ENCODE measurements around the gene VPS13C. TPM values are rescaled to one million over a fixed set of nuclear protein-coding genes. Genes with fewer than 3 reads are reported as not detected.

VPS13C gene
- total RNA-seq (2012; rRNA removed) = 46.3 and 62.6 TPM in 2 replicates

- peaks cover 4% of the 10 kb centered on the region for H3K27me3 ChIP-seq (ENCODE audit: control insufficient read depth, insufficient read depth, low read length)
- no peaks in the 10 kb centered on the region for H3K9me3 ChIP-seq (replicated peaks; ENCODE audit: low read length)
- peaks cover 29% of the 10 kb centered on the region for H3K4me1 ChIP-seq (ENCODE audit: control insufficient read depth, insufficient read depth, low read length)
These were observed at the start of gene VPS13C for GRCh38 chr15:62060113-62060895. Gene VPS13C, minus strand, starts transcription at chr15:62060447. Its CDS starts 73 bp downstream, at chr15:62060374.

DNA sequence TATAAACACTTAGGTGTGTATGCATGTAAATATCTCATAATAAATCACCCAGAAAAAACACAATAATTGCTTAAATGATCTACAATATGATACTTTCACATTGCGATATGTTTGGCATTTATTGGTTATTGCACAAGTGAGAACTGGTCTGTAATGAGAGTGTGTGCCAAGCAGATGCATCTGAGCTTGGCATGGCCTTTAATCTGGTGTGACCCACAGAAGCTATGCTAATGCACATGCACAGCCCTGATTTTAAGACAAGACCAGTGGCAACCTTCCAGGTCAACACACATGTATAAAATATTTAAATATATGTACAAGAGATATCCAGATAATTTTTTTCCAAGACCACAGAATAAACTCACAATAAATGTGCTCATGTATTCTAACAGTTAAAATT lies 49.2 kb upstream of the VPS13C start:
- no peak overlapping the region for H3K4me3 ChIP-seq (ENCODE audit: low read length)
- H3K9ac ChIP-seq (ENCODE audit: low read depth, low read length) = no peak overlapping the region
- no peaks in the 10 kb centered on the region for H3K9me3 ChIP-seq (replicated peaks; ENCODE audit: low read length)
- no peaks in the 10 kb centered on the region for H3K27me3 ChIP-seq (ENCODE audit: control insufficient read depth, insufficient read depth, low read length)
- no peaks in the 10 kb centered on the region for H3K36me3 ChIP-seq (ENCODE audit: insufficient read depth, low read length)
- no peak overlapping the region for H3K4me2 ChIP-seq (ENCODE audit: low read length)
- H3K4me1 ChIP-seq (ENCODE audit: control insufficient read depth, insufficient read depth, low read length) = peaks cover 46% of the 10 kb centered on the region

More at GRCh38 chr15:62060113-62060895, at the start of gene VPS13C:
- Histone ChIP-seq H3K4me3 (ENCODE audit: low read length) (peak within 1 kb of the TSS; percentile 90), H3K36me3 (ENCODE audit: insufficient read depth, low read length) (peaks cover 3% of the 10 kb centered on the region), H3K9ac (ENCODE audit: low read depth, low read length) (peak within 1 kb of the TSS; percentile 88), H3K4me2 (ENCODE audit: low read length) (peak within 1 kb of the TSS; percentile 98)

DNA sequence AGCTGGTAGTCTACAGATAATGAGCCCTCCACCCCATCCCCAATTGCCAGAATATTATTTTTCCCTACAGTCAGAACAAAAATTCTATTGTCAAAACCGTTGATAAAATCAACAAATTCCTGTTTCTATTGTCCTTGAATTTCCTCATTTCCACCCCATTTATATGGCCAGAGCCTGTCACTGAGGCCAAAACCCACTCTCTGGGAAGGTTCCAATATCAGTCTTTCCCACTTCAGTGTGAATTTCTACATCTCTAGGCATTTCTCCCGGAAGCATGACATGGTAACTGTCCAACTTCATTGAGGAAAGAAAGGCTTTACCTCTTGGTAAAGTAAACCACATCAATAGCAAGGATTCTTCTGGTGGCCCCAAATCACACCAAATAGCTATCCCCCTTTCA lies 48.2 kb upstream of the VPS13C start:
- H3K9ac ChIP-seq (ENCODE audit: low read depth, low read length) = no peak overlapping the region
- no peaks in the 10 kb centered on the region for H3K27me3 ChIP-seq (ENCODE audit: control insufficient read depth, insufficient read depth, low read length)
- H3K4me3 ChIP-seq (ENCODE audit: low read length) = no peak overlapping the region
- no peaks in the 10 kb centered on the region for H3K36me3 ChIP-seq (ENCODE audit: insufficient read depth, low read length)
- no peak overlapping the region for H3K4me2 ChIP-seq (ENCODE audit: low read length)
- peaks cover 42% of the 10 kb centered on the region for H3K4me1 ChIP-seq (ENCODE audit: control insufficient read depth, insufficient read depth, low read length)
- H3K9me3 ChIP-seq (replicated peaks; ENCODE audit: low read length) = no peaks in the 10 kb centered on the region

DNA sequence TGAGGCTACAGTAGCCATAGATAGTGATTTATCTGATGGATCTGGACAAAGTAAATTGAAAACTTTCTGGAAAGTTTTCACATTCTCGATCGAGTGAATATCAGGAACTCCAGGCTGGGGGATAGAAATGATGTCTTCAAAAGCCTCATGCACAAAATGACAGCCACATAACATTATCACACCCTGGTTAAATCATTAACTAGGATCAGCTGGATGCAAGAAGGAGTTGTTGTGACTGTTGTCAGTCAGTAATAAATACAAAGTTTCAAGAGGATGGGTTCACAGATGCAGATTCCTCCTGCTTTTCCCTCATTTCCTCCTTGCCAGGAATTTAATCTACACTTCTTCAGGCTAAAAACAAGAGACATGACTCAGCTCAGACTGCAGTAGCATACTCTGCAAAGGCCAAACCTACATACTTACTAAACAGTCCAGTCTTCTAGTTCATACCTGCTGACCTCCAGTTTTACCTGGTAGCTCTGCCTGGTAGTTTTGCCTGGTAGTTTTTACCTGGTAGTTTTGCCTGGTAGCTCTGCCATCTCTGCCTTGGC lies 47.4 kb upstream of the VPS13C start:
- Histone ChIP-seq H3K9me3 (replicated peaks; ENCODE audit: low read length) (no peaks in the 10 kb centered on the region), H3K9ac (ENCODE audit: low read depth, low read length) (no peak overlapping the region), H3K4me1 (ENCODE audit: control insufficient read depth, insufficient read depth, low read length) (peaks cover 36% of the 10 kb centered on the region), H3K27me3 (ENCODE audit: control insufficient read depth, insufficient read depth, low read length) (no peaks in the 10 kb centered on the region), H3K4me3 (ENCODE audit: low read length) (no peak overlapping the region), H3K4me2 (ENCODE audit: low read length) (no peak overlapping the region), H3K36me3 (ENCODE audit: insufficient read depth, low read length) (no peaks in the 10 kb centered on the region)

DNA sequence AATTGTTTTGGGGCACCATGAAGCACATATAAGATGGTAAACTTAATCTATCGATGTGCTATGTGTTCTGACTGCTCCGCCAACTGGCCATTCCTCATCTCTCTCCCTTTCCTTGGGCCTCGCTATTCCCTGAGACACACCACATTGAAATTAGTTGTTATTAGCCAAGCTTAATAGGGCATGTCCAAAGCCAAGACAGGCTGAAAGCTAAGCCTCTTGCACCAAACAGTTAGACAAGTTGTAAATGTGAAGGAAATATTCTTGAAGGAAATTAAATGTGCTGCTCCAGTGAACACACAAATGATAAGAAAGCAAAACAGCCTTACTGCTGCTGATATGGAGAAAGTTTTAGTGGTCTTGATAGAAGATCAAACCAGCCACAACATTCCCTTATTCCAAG lies 45.8 kb upstream of the VPS13C start:
- no peak overlapping the region for H3K4me2 ChIP-seq (ENCODE audit: low read length)

GRCh38 chr15:62105266-62105665 lies 45.0 kb upstream of the VPS13C start:
- Histone ChIP-seq H3K27me3 (ENCODE audit: control insufficient read depth, insufficient read depth, low read length) (no peaks in the 10 kb centered on the region), H3K9ac (ENCODE audit: low read depth, low read length) (no peak overlapping the region), H3K4me3 (ENCODE audit: low read length) (no peak overlapping the region), H3K4me2 (ENCODE audit: low read length) (no peak overlapping the region), H3K36me3 (ENCODE audit: insufficient read depth, low read length) (no peaks in the 10 kb centered on the region), H3K9me3 (replicated peaks; ENCODE audit: low read length) (no peaks in the 10 kb centered on the region), H3K4me1 (ENCODE audit: control insufficient read depth, insufficient read depth, low read length) (peaks cover 16% of the 10 kb centered on the region)

More for the DNA sequence above, 45.8 kb upstream of the VPS13C start:
- Histone ChIP-seq H3K9ac (ENCODE audit: low read depth, low read length) (no peak overlapping the region), H3K4me1 (ENCODE audit: control insufficient read depth, insufficient read depth, low read length) (peaks cover 23% of the 10 kb centered on the region), H3K4me3 (ENCODE audit: low read length) (no peak overlapping the region), H3K9me3 (replicated peaks; ENCODE audit: low read length) (no peaks in the 10 kb centered on the region), H3K27me3 (ENCODE audit: control insufficient read depth, insufficient read depth, low read length) (no peaks in the 10 kb centered on the region), H3K36me3 (ENCODE audit: insufficient read depth, low read length) (no peaks in the 10 kb centered on the region)

DNA sequence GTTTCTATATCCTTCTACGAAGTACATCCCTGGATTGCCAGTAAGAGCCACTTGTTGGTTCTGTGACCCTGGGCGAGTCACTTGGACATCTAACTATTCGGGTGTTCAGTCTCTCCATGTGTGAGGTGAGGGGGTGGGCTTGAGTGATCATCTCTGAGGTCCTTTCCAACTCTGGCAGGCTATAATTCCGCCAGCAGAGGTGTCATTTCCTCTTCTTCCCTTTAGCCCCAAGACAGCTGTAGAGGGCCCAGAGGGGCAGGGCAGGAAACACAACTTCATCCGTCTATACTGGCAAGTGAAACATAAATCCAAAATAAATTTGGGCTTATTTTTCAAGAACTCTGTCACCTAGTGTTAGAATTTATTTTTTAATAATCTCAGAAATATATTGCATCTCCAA lies 44.6 kb upstream of the VPS13C start:
- H3K9ac ChIP-seq (ENCODE audit: low read depth, low read length) = no peak overlapping the region
- H3K4me3 ChIP-seq (ENCODE audit: low read length) = no peak overlapping the region
- no peaks in the 10 kb centered on the region for H3K9me3 ChIP-seq (replicated peaks; ENCODE audit: low read length)
- no peaks in the 10 kb centered on the region for H3K27me3 ChIP-seq (ENCODE audit: control insufficient read depth, insufficient read depth, low read length)
- peaks cover 12% of the 10 kb centered on the region for H3K4me1 ChIP-seq (ENCODE audit: control insufficient read depth, insufficient read depth, low read length)
- H3K4me2 ChIP-seq (ENCODE audit: low read length) = no peak overlapping the region
- H3K36me3 ChIP-seq (ENCODE audit: insufficient read depth, low read length) = no peaks in the 10 kb centered on the region

DNA sequence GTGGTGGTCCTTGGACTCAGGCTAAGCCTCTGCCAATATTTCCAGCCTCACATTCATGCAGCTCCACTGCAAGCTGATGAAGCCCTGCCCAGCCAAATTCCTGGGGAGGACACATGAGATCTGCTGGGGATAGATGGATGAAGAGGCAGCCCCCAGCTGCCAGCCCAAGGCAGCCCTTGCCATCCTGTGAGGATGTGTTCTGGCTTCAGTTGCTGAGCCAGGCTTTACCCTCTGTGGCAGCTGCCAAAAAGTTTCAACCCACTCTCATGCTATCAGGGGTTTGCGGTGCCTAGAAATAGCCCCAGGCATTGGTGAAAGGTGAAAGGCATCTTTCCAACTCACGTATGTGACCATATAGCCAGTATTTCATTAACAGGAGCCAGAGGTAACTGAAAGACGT lies 44.2 kb upstream of the VPS13C start:
- Histone ChIP-seq H3K36me3 (ENCODE audit: insufficient read depth, low read length) (no peaks in the 10 kb centered on the region), H3K9ac (ENCODE audit: low read depth, low read length) (no peak overlapping the region), H3K4me1 (ENCODE audit: control insufficient read depth, insufficient read depth, low read length) (peaks cover 8% of the 10 kb centered on the region), H3K9me3 (replicated peaks; ENCODE audit: low read length) (no peaks in the 10 kb centered on the region), H3K4me2 (ENCODE audit: low read length) (no peak overlapping the region), H3K4me3 (ENCODE audit: low read length) (no peak overlapping the region), H3K27me3 (ENCODE audit: control insufficient read depth, insufficient read depth, low read length) (no peaks in the 10 kb centered on the region)

DNA sequence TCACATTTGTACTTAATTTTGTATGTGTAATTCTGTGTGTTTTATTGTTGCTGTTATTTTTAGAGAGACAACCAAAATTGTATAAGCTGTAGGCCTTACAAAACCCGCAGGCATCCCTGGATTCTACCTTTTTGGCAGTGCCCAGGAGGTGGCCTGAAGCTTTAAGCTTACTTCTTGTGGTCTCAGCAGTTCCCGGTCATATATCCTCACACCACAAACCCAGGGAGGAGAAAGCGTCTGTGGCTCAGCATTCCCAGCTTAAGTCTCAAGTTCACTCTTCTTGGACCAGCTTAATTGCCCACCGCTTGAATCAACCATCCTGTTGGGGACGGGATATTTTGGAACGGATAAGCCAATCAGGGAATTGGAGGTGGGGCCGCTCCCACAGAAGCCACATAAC lies 43.2 kb upstream of the VPS13C start:
- Histone ChIP-seq H3K9me3 (replicated peaks; ENCODE audit: low read length) (no peaks in the 10 kb centered on the region), H3K36me3 (ENCODE audit: insufficient read depth, low read length) (no peaks in the 10 kb centered on the region), H3K4me3 (ENCODE audit: low read length) (no peak overlapping the region), H3K27me3 (ENCODE audit: control insufficient read depth, insufficient read depth, low read length) (no peaks in the 10 kb centered on the region), H3K4me2 (ENCODE audit: low read length) (no peak overlapping the region), H3K4me1 (ENCODE audit: control insufficient read depth, insufficient read depth, low read length) (peaks cover 17% of the 10 kb centered on the region), H3K9ac (ENCODE audit: low read depth, low read length) (no peak overlapping the region)

GRCh38 chr15:62099094-62099601 lies 38.9 kb upstream of the VPS13C start:
- no peaks in the 10 kb centered on the region for H3K9me3 ChIP-seq (replicated peaks; ENCODE audit: low read length)
- no peaks in the 10 kb centered on the region for H3K27me3 ChIP-seq (ENCODE audit: control insufficient read depth, insufficient read depth, low read length)
- no peak overlapping the region for H3K9ac ChIP-seq (ENCODE audit: low read depth, low read length)
- peaks cover 10% of the 10 kb centered on the region for H3K4me1 ChIP-seq (ENCODE audit: control insufficient read depth, insufficient read depth, low read length)
- H3K36me3 ChIP-seq (ENCODE audit: insufficient read depth, low read length) = no peaks in the 10 kb centered on the region
- no peak overlapping the region for H3K4me3 ChIP-seq (ENCODE audit: low read length)
- peak overlapping the region; percentile 37 for H3K4me2 ChIP-seq (ENCODE audit: low read length)

DNA sequence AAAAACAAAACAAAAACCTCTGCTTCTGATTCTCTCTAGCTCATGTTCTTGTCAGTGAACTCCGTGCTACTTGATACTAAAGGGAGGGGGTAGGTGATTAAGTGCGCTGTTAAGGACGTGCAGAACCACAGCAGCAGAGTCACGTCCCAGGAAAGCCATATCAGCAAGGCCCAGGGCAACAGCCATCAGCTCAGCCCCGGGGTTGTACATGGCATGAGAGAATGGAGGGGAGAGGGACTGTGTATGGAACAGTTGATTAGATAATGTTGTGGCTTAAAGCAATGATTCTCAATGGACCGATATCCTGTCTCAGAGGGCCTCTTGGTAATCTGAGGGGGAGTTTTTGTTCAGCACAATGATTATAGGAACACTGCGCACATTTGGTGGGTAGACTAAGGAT lies 34.1 kb upstream of the VPS13C start:
- no peaks in the 10 kb centered on the region for H3K36me3 ChIP-seq (ENCODE audit: insufficient read depth, low read length)
- no peak overlapping the region for H3K4me2 ChIP-seq (ENCODE audit: low read length)
- H3K9me3 ChIP-seq (replicated peaks; ENCODE audit: low read length) = no peaks in the 10 kb centered on the region
- H3K9ac ChIP-seq (ENCODE audit: low read depth, low read length) = no peak overlapping the region
- no peak overlapping the region for H3K4me3 ChIP-seq (ENCODE audit: low read length)
- peaks cover 10% of the 10 kb centered on the region for H3K4me1 ChIP-seq (ENCODE audit: control insufficient read depth, insufficient read depth, low read length)
- no peaks in the 10 kb centered on the region for H3K27me3 ChIP-seq (ENCODE audit: control insufficient read depth, insufficient read depth, low read length)

- peaks cover 4% of the 10 kb centered on the region for H3K4me1 ChIP-seq (ENCODE audit: control insufficient read depth, insufficient read depth, low read length)
- no peaks in the 10 kb centered on the region for H3K9me3 ChIP-seq (replicated peaks; ENCODE audit: low read length)
- H3K4me3 ChIP-seq (ENCODE audit: low read length) = no peak overlapping the region
- no peak overlapping the region for H3K9ac ChIP-seq (ENCODE audit: low read depth, low read length)
- H3K4me2 ChIP-seq (ENCODE audit: low read length) = no peak overlapping the region
- H3K27me3 ChIP-seq (ENCODE audit: control insufficient read depth, insufficient read depth, low read length) = no peaks in the 10 kb centered on the region
- H3K36me3 ChIP-seq (ENCODE audit: insufficient read depth, low read length) = no peaks in the 10 kb centered on the region
These were observed 33.6 kb upstream of the VPS13C start for GRCh38 chr15:62093809-62094208.
